GM21825 (cell line): ENCODE data around the gene UBASH3A.

Source experiments
- ATAC-seq: cut with Tn5 transposase; IDR thresholded peaks from one replicate; pipeline ENCODE4 v1.9.1; 2021; ENCODE audit warnings: mild to moderate bottlenecking, moderate library complexity; ENCODE audit not compliant: unreplicated experiment

The UBASH3A gene

GRCh38 chr21:42426876-42427480 is 23.3 kb downstream of the UBASH3A start:
- ATAC-seq = no peak

GRCh38 chr21:42427809-42428419 is 24.2 kb downstream of the UBASH3A start:
- ATAC-seq = no peak

DNA sequence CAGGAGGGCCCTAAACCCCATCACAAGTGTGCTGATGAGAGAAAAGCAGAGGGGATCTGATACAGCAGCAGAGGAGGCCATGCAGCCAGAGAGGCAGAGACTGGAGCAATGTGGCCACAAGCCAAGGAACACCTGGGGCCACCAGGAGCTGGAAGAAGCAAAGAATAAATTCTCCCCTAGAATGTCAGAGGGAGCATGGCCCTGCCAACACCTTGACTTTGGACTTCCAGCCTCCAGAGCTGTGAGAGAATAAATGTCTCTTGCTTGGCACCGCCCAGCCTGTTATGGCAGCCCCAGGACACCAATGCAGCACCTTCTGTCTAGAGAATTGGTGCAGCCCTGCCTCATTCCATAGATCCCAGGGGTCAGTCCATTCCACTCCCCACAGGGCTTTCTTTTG is 25.3 kb downstream of the UBASH3A start:
- ATAC-seq = no peak

DNA sequence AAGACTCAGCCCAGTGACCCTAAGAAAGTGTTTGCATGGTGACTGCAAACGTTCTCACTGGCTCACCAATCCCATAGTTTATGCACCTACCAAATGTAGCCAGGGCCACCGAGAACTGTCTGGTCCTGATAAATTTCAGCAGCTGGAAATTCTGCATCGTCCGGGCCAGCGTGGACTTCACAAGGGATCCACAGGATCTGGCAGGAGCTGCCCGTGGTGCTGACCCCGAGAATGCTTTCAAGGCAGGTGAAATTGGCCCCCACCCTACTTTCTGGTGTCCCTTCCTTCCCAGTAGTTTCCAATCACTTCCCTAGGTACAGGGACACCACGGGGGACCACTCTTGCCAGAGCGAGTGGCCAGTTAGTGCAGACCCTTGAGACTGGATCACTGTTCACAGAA is 26.2 kb downstream of the UBASH3A start:
- ATAC-seq = no peak

DNA sequence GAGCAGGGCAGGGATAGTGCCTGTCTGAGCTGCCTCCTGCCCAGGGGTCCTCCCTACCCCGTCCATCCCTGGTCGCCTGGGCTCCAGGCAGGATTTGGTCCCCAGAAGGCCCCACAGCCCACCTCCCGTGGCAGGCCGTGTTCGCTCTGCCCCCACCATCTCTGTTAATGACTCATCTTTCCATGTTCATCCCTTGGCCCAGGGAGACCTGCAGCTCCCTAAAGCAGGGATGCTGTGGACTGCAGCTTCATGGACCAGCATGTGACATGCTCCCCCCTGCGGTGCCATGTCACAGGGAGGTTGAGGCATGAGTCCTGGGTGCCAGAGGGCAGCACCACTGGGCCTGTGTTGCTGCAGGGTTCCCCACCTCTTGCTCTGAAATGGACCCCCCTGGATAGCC is 26.8 kb downstream of the UBASH3A start:
- no peak for ATAC-seq

DNA sequence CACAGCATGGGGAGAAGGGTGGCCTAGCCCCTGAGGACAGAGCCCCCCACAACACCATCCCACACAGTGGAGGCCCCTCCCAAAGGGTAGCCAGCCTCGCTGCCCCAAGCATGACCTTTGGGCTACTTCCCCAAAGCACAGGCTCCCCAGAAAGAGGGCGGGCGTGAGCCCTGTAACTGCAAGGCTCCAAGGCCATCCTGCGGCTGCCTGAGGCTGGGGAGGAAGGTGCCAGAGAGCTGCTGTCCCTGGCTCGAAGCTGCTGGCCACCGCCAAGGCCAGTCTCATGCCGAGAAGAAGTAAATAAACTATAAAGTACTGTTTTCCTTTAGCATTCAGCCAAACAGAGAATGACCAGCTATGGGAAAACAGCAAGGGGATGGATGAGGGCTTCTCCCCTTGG is 27.5 kb downstream of the UBASH3A start:
- ATAC-seq = no peak

- no peak for ATAC-seq
Measured at GRCh38 chr21:42432695-42433094, 29.0 kb downstream of the UBASH3A start.

DNA sequence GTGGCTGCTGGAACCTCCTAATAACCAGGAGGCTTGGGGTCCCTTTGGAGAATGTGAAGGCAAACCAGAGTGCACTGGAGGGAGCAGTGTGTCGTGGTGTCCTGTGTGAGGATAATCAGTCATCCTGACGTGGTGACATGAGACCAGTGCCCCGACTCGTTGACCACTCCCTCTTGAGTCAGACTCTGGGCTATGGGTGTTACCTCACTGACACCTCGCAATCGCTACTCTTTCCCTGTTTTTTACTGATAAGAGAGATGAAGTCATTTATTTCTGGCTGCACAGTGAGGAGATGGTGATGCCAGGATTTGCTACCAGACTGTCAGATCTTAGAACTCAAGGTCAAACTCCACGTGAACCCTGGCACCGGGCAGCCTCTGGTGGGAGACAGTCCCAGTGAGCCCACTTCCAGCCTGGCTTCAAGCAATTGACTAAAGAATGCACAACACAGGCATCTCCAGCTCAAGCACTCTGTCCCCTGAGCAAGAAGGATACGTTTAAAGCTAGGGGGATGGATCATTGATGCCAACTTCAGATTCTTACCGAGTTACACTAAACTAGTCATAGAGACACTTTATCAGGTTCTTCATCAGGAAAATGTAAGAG is 30.3 kb downstream of the UBASH3A start:
- ATAC-seq = no peak

GRCh38 chr21:42434884-42435283 is 31.2 kb downstream of the UBASH3A start:
- ATAC-seq = no peak

DNA sequence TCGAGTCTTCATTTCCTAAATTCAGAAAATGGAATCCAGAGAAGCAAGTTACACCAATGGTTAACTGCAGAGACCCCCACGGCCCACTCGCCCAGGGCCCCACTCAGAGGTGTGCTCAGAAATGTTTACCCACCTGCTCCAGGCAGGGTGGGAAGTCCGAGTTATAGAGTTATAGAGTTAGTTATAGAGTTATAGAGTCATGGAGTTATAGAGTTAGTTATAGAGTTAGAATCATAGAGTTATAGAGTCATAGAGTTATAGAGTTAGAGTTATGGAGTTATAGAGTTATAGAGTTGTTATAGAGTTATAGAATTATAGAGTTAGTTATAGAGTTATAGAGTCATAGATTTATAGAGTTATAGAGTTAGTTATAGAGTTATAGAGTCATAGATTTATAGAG is 31.7 kb downstream of the UBASH3A start:
- ATAC-seq = no peak

- ATAC-seq = no peak
Measured at GRCh38 chr21:42435833-42436232, 32.1 kb downstream of the UBASH3A start.

DNA sequence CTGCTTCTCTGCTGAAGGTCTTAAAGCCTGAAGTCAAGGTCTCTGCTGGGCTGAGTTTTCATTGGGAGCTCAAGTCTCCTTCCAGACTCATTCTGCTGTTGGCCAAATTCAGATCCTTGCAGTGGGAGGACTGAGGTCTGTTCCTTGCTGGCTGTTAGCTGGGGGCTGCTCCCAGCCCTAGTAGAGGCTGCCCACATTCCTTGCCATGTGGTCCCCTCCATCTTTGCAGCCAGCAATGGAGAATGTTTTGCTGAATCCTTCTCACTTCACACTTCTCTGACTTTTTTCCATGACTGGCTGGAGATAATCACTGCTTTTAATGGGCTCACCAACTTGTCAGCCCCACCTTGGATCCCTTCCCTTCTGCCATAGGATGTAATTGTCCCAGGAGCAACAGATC is 33.2 kb downstream of the UBASH3A start:
- no peak for ATAC-seq

GRCh38 chr21:42437786-42438185 is 34.1 kb downstream of the UBASH3A start:
- ATAC-seq = no peak

DNA sequence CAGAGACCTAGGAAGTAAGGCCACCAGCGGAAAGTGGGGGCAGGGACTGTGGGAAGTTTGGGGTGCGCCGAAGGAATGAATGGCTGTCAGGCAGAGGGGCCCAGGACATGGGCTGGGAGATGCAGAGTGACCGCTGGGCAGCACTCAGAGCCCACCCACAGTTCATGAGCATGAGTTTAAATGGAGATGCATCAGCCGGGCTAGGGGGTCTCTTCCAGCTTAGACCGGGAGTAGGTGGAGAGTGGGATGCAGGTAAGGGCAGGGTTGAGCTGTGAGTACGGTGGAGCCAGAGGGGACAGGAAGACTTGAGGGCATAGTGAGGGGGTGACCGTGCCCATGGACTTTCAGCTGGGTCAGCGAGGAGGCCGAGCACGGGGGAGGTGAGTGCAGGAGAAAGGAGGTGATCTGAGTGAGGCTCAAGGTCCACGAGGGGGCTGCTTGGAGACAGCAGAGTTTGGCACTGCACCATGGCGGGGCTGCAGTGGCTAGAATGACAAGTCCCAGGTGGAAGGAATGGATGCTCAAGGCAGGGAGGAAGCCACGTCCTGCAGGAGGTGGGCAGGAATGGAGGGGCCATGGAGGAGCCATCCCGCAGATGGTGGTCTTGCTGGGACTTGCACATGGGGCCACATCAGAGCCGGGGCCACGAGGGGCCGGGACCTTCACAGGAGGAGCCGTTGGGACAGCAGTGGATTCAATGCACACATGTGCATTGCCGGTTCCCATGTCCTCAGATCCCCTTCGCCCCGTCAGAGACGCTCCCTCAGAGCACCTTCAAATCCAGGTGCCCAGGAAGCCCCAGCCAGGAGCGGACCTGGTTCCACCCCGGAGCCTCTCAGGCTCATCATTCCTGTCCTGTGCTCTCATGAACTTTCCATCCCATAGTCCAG is 34.9 kb downstream of the UBASH3A start:
- ATAC-seq = no peak

DNA sequence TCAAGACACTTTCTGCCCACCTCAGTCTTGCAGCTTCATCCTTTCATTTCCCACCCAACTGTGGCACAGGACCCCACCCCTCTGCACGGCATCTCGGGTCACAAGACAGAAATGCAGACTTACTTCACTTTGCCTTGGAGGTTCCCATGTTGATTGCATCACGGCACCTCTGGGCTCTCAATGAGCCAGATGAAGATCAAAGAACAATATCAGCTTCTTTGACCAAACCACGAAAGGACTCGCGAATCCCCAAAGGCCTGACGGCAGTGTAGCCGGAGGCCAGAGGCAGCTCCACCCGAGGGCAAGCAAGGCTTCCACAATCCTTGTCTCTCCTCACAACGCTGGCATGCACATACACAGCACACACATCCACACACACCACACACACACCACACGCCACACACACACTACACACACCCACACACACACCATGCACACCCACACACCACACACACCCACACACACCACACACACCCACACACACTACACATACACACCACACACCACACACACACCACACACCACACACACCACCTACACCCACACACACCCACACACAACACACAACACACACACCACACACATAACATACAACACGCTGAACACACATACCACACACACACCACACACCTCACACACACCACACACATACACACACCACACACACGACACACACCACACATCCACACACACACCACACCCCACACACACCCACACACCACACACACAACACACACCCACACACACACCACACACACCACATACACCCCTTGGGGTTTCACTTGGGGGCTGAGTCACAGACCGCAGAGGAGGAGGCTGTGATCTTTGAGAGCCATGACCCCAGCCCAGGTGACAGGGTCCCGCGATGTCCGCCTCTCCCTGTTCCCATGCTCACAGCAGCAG is 35.8 kb downstream of the UBASH3A start:
- no peak for ATAC-seq

DNA sequence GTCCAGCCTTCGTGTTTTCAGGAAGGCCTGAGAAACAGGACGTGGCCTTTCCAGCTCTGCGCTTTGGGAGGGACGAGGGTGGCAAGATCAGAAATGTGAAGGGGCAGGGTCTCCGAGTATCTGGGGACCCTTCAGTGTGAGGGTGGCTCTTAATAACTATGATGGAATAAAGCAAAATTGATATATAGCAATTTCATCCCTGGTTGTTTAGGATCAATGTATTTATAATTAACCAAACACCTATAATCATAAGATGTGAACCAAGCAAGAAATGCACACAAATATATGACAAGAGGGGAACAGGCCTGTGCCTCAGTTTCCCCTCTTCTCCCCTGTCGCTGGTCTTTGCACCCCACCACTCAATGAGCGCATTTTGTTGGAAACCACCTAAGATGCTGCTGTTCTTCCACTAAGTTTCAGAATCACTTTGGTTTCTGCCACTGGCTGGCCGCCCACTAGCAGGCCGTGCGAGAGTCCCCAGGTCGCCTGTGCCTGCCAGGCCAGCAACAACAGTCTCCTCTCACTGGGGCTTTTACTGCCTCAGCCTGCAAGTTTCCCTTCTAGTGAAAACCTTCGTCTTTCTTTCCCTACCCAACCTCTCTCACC is 36.6 kb downstream of the UBASH3A start:
- no peak for ATAC-seq

GRCh38 chr21:42441963-42442362 is 38.3 kb downstream of the UBASH3A start:
- ATAC-seq = no peak

- ATAC-seq = no peak
Measured at GRCh38 chr21:42443181-42443785, 39.6 kb downstream of the UBASH3A start.

GRCh38 chr21:42443876-42444744 is 40.4 kb downstream of the UBASH3A start:
- ATAC-seq = no peak
